SU-DHL-6 (cell line): ENCODE results near the gene PARP2.

Source experiments
- CTCF ChIP-seq: fragments of 200-600 bp; sonication (generic); IDR thresholded peaks from one replicate; pipeline ENCODE4 v1.5.1; 2017; ENCODE audit warnings: antibody characterized with exemption, mild to moderate bottlenecking, low read length, moderate library complexity; ENCODE audit not compliant: insufficient read depth, poor library complexity, severe bottlenecking
- EZH2phosphoT487 ChIP-seq: fragments of 200-600 bp; sonication (generic), shearing (Covaris generic); conservative IDR thresholded peaks from 2 replicates; pipeline ENCODE4 v1.6.1; 2018; ENCODE audit warnings: mild to moderate bottlenecking, antibody characterized with exemption, low read length, moderate library complexity, mixed read lengths

GRCh38 chr14:20332788-20333493 lies 10.5 kb upstream of the PARP2 start, which contains the start of gene CCNB1IP1:
- TF ChIP-seq CTCF, result no peak
- no peak for TF ChIP-seq EZH2phosphoT487
